GM08714 (cell line): Measurements from ENCODE around the gene GPR18.

Experiments used
- H3K4me3 ChIP-seq: fragments of 200-500 bp; sonication (Bioruptor generic); 2 replicates; pipeline ENCODE4 v1.5.1; 2014; ENCODE audit warnings: mild to moderate bottlenecking, low read length, inconsistent platforms
- ZNF274 ChIP-seq: IDR thresholded peaks from 2 replicates; pipeline ENCODE4 v1.6.1; 2012; ENCODE audit warnings: mild to moderate bottlenecking, low read depth, low read length

GPR18 gene, protein sequence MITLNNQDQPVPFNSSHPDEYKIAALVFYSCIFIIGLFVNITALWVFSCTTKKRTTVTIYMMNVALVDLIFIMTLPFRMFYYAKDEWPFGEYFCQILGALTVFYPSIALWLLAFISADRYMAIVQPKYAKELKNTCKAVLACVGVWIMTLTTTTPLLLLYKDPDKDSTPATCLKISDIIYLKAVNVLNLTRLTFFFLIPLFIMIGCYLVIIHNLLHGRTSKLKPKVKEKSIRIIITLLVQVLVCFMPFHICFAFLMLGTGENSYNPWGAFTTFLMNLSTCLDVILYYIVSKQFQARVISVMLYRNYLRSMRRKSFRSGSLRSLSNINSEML

GRCh38 chr13:99258210-99258860, at the start of gene GPR18:
GPR18 (minus strand) TSS chr13:99258379; CDS start chr13:99255872, 2,507 bp downstream.
- peak within 1 kb of the TSS; percentile 96 for H3K4me3 ChIP-seq
- TF ChIP-seq ZNF274 = no peak

DNA sequence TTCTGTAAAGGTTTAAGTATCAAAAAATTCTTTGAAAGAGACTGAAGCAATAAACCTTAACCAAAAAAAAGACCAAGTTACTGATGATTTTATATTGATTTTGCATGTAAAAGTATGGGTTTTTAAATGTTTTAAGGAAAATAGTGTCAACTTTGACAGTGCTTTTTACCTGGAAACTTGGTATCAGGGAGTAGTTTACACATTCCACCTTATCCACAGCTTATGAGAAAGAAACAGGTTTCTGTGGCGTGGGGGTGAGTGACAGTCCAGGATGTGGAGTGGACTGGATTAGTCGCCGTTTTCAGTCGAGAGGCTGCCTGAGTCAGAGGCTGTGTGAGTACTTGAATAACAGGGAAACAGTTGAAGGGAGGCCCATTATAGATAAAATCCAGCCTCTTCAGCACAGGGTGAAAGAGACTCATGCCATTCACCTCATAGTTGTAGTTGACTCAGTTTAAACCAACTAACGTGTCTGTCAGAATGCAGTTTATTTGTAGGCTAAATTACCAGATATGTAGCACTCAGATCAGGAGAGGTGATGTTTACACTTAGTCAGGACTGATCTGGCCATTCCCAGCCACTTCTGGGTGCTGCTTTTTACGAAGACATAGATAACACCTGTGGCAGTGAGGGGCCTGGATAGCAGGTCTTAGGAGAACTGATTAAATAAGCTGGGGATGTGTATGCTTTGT, 49.6 kb upstream of the GPR18 start:
- no peak for TF ChIP-seq ZNF274
- H3K4me3 ChIP-seq = peak overlapping the region; percentile 60

GRCh38 chr13:99307247-99307646, 49.1 kb upstream of the GPR18 start, which contains the start of gene GPR183:
GPR183 (minus strand) TSS chr13:99307399; CDS start chr13:99296145, 11,254 bp downstream.
- H3K4me3 ChIP-seq = peak within 1 kb of the TSS; percentile 71
- TF ChIP-seq ZNF274 = no peak

DNA sequence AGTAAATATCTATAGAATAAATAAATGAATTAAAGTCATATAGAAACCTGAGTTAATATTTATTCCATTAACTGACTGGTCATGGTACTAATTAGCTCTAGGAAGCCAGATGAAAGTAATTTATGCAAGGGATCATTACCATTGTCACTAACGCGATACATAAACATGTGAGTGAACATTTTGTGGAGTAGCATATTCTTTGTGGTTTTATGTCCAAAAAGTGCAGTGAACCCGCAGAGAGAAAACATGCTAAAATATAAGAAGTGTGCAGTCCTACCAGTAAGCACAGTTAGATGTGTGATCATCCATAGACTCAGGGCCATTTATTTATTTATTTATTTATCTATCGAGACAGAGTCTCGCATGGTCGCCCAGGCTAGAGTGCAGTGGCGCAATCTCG, 47.4 kb upstream of the GPR18 start:
- H3K4me3 ChIP-seq = peak overlapping the region; percentile 71
- no peak for TF ChIP-seq ZNF274

DNA sequence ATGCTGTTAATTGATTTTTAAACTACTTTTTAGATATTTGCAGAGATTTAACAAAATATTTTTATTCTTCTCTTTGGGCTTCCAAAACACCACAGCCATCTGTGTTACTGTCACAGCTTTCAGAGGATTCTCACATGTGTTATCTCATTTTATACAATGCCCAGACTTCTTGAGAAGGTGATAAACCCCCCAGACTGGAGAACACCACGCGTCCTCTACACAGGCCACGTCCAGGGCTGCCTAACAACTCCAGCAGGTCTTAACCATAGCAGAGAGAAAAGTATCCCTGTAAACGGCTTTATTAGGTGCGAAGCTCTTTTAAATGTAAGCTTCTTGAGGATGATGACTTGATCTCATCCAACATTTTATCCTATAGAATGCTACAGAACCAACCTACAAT, 47.0 kb upstream of the GPR18 start:
- TF ChIP-seq ZNF274 = no peak
- H3K4me3 ChIP-seq = peak overlapping the region; percentile 71

GRCh38 chr13:99304541-99304940, 46.4 kb upstream of the GPR18 start:
- no peak for TF ChIP-seq ZNF274
- peak overlapping the region; percentile 71 for H3K4me3 ChIP-seq

DNA sequence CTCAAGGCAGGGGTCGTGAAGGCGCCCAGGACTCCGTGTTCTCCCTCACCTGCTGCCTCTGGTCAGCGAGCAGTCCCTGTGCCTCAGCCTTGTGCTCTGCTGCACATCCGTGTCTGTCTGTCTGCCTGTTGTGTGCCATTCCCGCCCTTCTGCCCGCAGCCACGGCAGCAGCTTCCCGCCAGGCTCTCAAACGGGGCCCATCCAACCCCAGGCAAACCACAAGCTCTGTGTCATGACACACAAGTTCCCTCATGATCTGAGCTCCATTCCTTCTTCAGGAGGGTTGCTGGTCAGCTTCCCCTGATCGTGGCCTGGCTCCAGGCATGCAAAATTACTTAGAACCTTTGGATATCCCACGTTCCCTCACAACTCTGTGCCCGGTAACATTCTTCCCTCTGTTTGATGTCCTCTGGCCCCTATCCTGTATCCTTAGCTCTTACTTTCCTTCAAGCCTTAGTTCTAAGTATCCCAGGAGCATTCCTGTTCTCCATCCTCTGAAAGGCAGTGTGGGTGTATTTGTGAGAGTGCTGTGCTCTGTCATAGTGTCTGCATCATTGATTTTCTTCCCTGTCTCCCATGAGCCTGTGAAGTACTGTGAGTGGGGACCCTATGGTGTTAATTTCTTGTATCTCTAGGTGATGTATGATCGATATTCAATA, 45.8 kb upstream of the GPR18 start:
- TF ChIP-seq ZNF274 = no peak
- peak overlapping the region; percentile 71 for H3K4me3 ChIP-seq

DNA sequence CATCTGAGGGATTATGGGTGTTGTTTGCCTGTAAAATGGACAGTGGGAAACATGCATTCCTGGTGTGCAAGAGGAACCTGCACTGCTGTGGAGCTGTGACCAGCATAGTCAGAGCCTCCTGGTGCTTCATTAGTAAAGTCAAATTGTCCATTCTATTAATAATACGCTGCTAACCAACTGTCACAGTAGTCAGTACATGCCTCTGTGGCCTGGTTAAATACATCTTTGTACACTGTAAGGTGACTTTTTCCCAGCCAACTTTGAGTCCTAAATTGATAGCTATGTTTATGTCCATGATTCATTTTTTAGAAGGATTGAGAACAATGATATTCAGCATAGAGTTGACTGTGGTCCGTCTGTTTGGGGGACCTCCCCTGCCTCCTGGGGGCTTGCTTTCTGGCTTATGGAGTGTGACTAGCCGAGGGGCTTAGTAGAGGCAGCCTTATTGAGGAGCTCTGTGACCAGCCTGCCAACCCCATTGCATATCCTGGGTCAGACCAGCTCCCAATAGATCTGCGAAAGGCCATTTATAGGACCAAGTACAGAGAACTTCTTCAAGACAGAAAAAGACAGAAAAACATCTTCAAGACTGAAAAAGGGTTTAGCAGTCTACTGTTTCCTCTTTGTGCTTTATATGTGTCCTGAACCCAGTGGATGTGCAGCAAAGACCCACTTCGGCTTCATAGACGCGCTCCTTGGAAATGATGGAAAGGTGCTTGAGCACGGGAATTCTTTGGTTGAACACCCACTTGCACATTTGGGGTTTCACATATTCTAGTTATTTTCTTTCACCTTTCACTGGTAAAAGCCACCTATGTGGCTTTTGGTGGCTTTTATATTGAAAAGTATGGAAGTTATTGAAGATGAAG, 44.7 kb upstream of the GPR18 start:
- no peak for TF ChIP-seq ZNF274
- H3K4me3 ChIP-seq = peak overlapping the region; percentile 71

DNA sequence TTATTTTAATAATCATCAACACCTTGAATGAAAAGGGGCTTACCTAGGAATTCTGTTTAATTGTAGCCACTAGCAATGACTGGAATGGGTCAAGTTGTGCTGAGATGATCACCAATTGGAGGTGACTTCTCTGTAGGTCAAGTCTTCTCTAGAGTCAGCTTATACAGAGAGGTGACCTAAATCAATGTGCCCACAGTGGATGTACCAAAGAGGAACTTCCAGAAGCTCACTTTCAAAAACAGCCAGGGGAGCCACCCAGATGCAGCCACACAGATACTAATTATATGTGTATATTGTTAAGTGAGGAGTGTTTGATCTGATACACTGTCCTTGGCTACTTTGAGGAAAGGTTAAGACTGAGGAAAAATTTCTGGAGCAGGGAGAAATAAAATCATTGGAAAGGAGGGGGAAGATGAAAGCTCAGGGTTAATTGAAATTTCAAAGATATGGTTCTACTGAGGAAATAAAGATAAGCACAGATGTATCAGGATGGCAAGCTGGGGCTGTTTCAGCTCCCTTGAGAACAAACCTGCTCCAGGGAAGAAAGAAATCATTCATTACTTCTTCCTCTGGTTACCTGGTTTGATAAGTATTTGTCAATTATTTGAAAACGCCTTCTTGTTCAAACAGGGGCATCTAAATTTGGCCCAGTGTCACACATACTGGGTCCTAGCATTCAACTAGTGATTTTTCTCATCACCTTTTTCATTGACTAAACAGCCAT, 43.9 kb upstream of the GPR18 start:
- H3K4me3 ChIP-seq = peak overlapping the region; percentile 71
- no peak for TF ChIP-seq ZNF274

- TF ChIP-seq ZNF274 = no peak
- peak overlapping the region; percentile 71 for H3K4me3 ChIP-seq
Observed at GRCh38 chr13:99301056-99301838, 43.1 kb upstream of the GPR18 start.

- H3K4me3 ChIP-seq = peak overlapping the region; percentile 1
- TF ChIP-seq ZNF274 = no peak
Observed at GRCh38 chr13:99299920-99300341, 41.8 kb upstream of the GPR18 start.
